Endodermal cell (in vitro differentiated cells): ENCODE results near the gene RLN3. TPM values are rescaled to one million over a fixed set of nuclear protein-coding genes. Genes with fewer than 3 reads are reported as not detected.
"Not testable (repeated sequence)": the region's sequence is repeated elsewhere in the genome, so short reads cannot be mapped to it uniquely, and the experiment has no call there.

ENCODE experiments used
- DNase-seq: peaks from one replicate; pipeline ENCODE4 v3.0.0-alpha.2; 2017
- H3K27ac ChIP-seq: 2 replicates; pipeline ENCODE4 v1.5.1; 2013; ENCODE audit warnings: mild to moderate bottlenecking, low read depth, low read length, moderate library complexity
- H3K27me3 ChIP-seq: 2 replicates; pipeline ENCODE4 v1.6.1; 2013; ENCODE audit warnings: mild to moderate bottlenecking, low read length, moderate library complexity; ENCODE audit not compliant: insufficient read depth, control insufficient read depth, poor library complexity, severe bottlenecking
- H3K36me3 ChIP-seq: 2 replicates; pipeline ENCODE4 v1.7.0; 2013; ENCODE audit warnings: mild to moderate bottlenecking, low read length, moderate library complexity; ENCODE audit not compliant: control insufficient read depth, insufficient read depth
- H3K4me1 ChIP-seq: one replicate; pipeline ENCODE4 v1.7.0; 2013; ENCODE audit warnings: low read length; ENCODE audit not compliant: control insufficient read depth, insufficient read depth
- H3K4me3 ChIP-seq: 2 replicates; pipeline ENCODE4 v1.5.1; 2013; ENCODE audit warnings: mild to moderate bottlenecking, low read length, moderate library complexity
- H3K9ac ChIP-seq: 2 replicates; pipeline ENCODE4 v1.6.1; 2013; ENCODE audit warnings: mild to moderate bottlenecking, low read length, moderate library complexity; ENCODE audit not compliant: poor library complexity, severe bottlenecking; ENCODE audit errors: extremely low read depth
- H3K9me3 ChIP-seq: 2 replicates; pipeline ENCODE4 v1.6.1; 2013; ENCODE audit warnings: mild to moderate bottlenecking, low read length, moderate library complexity; ENCODE audit not compliant: control insufficient read depth
- H3K27ac Mint-ChIP-seq: 2 replicates; pipeline ENCODE4 v1.8.0; 2020; ENCODE audit warnings: mixed read lengths
- H3K27me3 Mint-ChIP-seq: 2 replicates; pipeline ENCODE4 v1.8.0; 2021; ENCODE audit warnings: mild to moderate bottlenecking, mixed read lengths; ENCODE audit not compliant: insufficient read depth
- H3K36me3 Mint-ChIP-seq: 2 replicates; pipeline ENCODE4 v1.8.0; 2020; ENCODE audit warnings: low read depth, mixed read lengths
- H3K4me1 Mint-ChIP-seq: 2 replicates; pipeline ENCODE4 v1.8.0; 2020; ENCODE audit warnings: mixed read lengths
- H3K4me3 Mint-ChIP-seq: 2 replicates; pipeline ENCODE4 v1.8.0; 2020; ENCODE audit warnings: mild to moderate bottlenecking, moderate library complexity, mixed read lengths
- H3K9me3 Mint-ChIP-seq: 2 replicates; pipeline ENCODE4 v1.8.0; 2020; ENCODE audit warnings: mild to moderate bottlenecking, mixed read lengths
- CTCF ChIP-seq: fragments of 200-600 bp; sonication (generic); conservative IDR thresholded peaks from 2 replicates; pipeline ENCODE4 v1.5.0; 2021; ENCODE audit warnings: antibody characterized with exemption, mild to moderate bottlenecking
- WGBS, 2 experiments: methylation state at CpG; one replicate each; pipeline versions ENCODE4 v1.1.5 to v1.1.7; 2013; ENCODE audit warnings: missing lambda C conversion rate in 2 of 2, mixed read lengths in 1 of 2; ENCODE audit not compliant: insufficient coverage in 1 of 2, insufficient read length in 1 of 2; 5-methylcytosine and 5-hydroxymethylcytosine counted together
- total RNA-seq, 2 donors: library from RNA; stranded (reverse); fragmentation: NEBNext Ultra II Directional in 1 of 2; extraction: Animal tissue kit (Norgen Biotek cat#: 25700) in 1 of 2; gene quantifications; 2 replicates in 1 of 2; 3 replicates in 1 of 2; pipeline ENCODE4 v1.2.1, GENCODE V29; 2021

Gene RLN3
- total RNA-seq, 2 donors from 2014 or later, result not detected

GRCh38 chr19:14022469-14022868, 5.5 kb upstream of the RLN3 start:
- 94 to 97% methylated on average over 3 to 4 of the region's 4 CpGs for WGBS, 2 experiments
- no peaks in the 10 kb centered on the region for H3K27me3 ChIP-seq
- DNase-seq, result no peak
- Mint-ChIP-seq H3K27ac (no peak overlapping the region), H3K27me3 (no peaks in the 10 kb centered on the region), H3K36me3 (no peaks in the 10 kb centered on the region), H3K9me3 (no peaks in the 10 kb centered on the region), H3K4me3 (no peak overlapping the region), H3K4me1 (peaks cover 3% of the 10 kb centered on the region)
- no peak overlapping the region for H3K9ac ChIP-seq
- no peak for TF ChIP-seq CTCF
- H3K4me3 ChIP-seq, result no peak overlapping the region
- no peaks in the 10 kb centered on the region for H3K36me3 ChIP-seq
- H3K27ac ChIP-seq, result no peak overlapping the region
- no peaks in the 10 kb centered on the region for H3K4me1 ChIP-seq
- no peaks in the 10 kb centered on the region for H3K9me3 ChIP-seq

GRCh38 chr19:14023404-14024235, 4.3 kb upstream of the RLN3 start:
- peak overlapping the region; percentile 6 for H3K27ac ChIP-seq
- peaks cover 4% of the 10 kb centered on the region for H3K27me3 Mint-ChIP-seq
- no peaks in the 10 kb centered on the region for H3K27me3 ChIP-seq
- no peaks in the 10 kb centered on the region for H3K36me3 Mint-ChIP-seq
- H3K4me3 ChIP-seq, result no peak overlapping the region
- no peaks in the 10 kb centered on the region for H3K9me3 ChIP-seq
- H3K36me3 ChIP-seq, result no peaks in the 10 kb centered on the region
- TF ChIP-seq CTCF, result peak; percentile 74
- H3K9ac ChIP-seq, result no peak overlapping the region
- peaks cover 3% of the 10 kb centered on the region for H3K4me1 Mint-ChIP-seq
- peak overlapping the region; percentile 74 for H3K27ac Mint-ChIP-seq
- no peaks in the 10 kb centered on the region for H3K4me1 ChIP-seq
- H3K9me3 Mint-ChIP-seq, result no peaks in the 10 kb centered on the region
- DNase-seq, result peak; percentile 89
- WGBS, 2 experiments, result 61 to 65% methylated on average over 4 to 9 of the region's 9 CpGs
- no peak overlapping the region for H3K4me3 Mint-ChIP-seq

GRCh38 chr19:14026652-14027192, 1.2 kb upstream of the RLN3 start:
- not testable (repeated sequence) for H3K27ac ChIP-seq, H3K9me3 Mint-ChIP-seq, H3K9ac ChIP-seq, H3K36me3 Mint-ChIP-seq, DNase-seq, H3K4me3 Mint-ChIP-seq, H3K27ac Mint-ChIP-seq, H3K4me1 ChIP-seq, H3K36me3 ChIP-seq, H3K9me3 ChIP-seq, H3K4me3 ChIP-seq, H3K4me1 Mint-ChIP-seq
- H3K27me3 ChIP-seq, result peaks cover 14% of the 10 kb centered on the region
- 89 to 96% methylated on average over 3 to 5 of the region's 5 CpGs for WGBS, 2 experiments
- peaks cover 26% of the 10 kb centered on the region for H3K27me3 Mint-ChIP-seq
